Osteocyte (in vitro differentiated cells): ENCODE data around the gene TBX19. TPM values are rescaled to one million over a fixed set of nuclear protein-coding genes. Genes with fewer than 3 reads are reported as not detected.
A peak's percentile ranks its signal among the peaks of the same experiment; 100 is the strongest.

Experiments used
- DNase-seq: peaks from one replicate; pipeline ENCODE4 v3.0.0; 2021; ENCODE audit warnings: mixed read lengths; ENCODE audit not compliant: unreplicated experiment; ENCODE audit errors: extremely low spot score
- H3K27ac Mint-ChIP-seq: one replicate; pipeline ENCODE4 v1.8.0; 2021; ENCODE audit warnings: mild to moderate bottlenecking, mixed read lengths; ENCODE audit not compliant: unreplicated experiment
- H3K27me3 Mint-ChIP-seq: one replicate; pipeline ENCODE4 v1.8.0; 2021; ENCODE audit warnings: mixed read lengths; ENCODE audit not compliant: unreplicated experiment
- H3K36me3 Mint-ChIP-seq: one replicate; pipeline ENCODE4 v1.8.0; 2021; ENCODE audit warnings: mixed read lengths; ENCODE audit not compliant: unreplicated experiment
- H3K4me1 Mint-ChIP-seq: one replicate; pipeline ENCODE4 v1.8.0; 2021; ENCODE audit warnings: mixed read lengths; ENCODE audit not compliant: unreplicated experiment
- H3K4me3 Mint-ChIP-seq: one replicate; pipeline ENCODE4 v1.8.0; 2021; ENCODE audit warnings: mild to moderate bottlenecking, moderate library complexity, mixed read lengths; ENCODE audit not compliant: unreplicated experiment
- H3K9me3 Mint-ChIP-seq: one replicate; pipeline ENCODE4 v1.8.0; 2021; ENCODE audit warnings: mixed read lengths; ENCODE audit not compliant: unreplicated experiment
- CTCF ChIP-seq: fragments of 200-600 bp; sonication (generic); IDR thresholded peaks from 2 replicates; pipeline ENCODE4 v1.5.0; 2021; ENCODE audit warnings: antibody characterized with exemption, mild to moderate bottlenecking, moderate library complexity
- total RNA-seq: library from RNA; stranded (reverse); gene quantifications from 2 replicates; pipeline ENCODE4 v1.2.1, GENCODE V29; 2021

Gene TBX19
- total RNA-seq, 1 donor from 2014 or later, result 2.5 TPM

GRCh38 chr1:168319691-168320090, 39.0 kb downstream of the TBX19 start:
- TF ChIP-seq CTCF, result no peak
- H3K4me1 Mint-ChIP-seq, result peaks cover 26% of the 10 kb centered on the region
- peaks cover 1% of the 10 kb centered on the region for H3K9me3 Mint-ChIP-seq
- peak overlapping the region; percentile 5 for H3K27ac Mint-ChIP-seq
- no peaks in the 10 kb centered on the region for H3K27me3 Mint-ChIP-seq
- DNase-seq, result no peak
- H3K4me3 Mint-ChIP-seq, result no peak overlapping the region
- peaks cover 9% of the 10 kb centered on the region for H3K36me3 Mint-ChIP-seq

- Mint-ChIP-seq H3K27me3 (no peaks in the 10 kb centered on the region), H3K9me3 (peaks cover 6% of the 10 kb centered on the region), H3K4me3 (no peak overlapping the region), H3K36me3 (peaks cover 13% of the 10 kb centered on the region), H3K27ac (peak overlapping the region; percentile 5), H3K4me1 (peaks cover 26% of the 10 kb centered on the region)
- TF ChIP-seq CTCF, result no peak
- no peak for DNase-seq
Observed at GRCh38 chr1:168320149-168320548, 39.5 kb downstream of the TBX19 start.

- Mint-ChIP-seq H3K27ac (peak overlapping the region; percentile 88), H3K9me3 (peaks cover 7% of the 10 kb centered on the region), H3K27me3 (no peaks in the 10 kb centered on the region), H3K4me3 (no peak overlapping the region), H3K4me1 (peaks cover 26% of the 10 kb centered on the region), H3K36me3 (peaks cover 15% of the 10 kb centered on the region)
- TF ChIP-seq CTCF, result no peak
- DNase-seq, result no peak
Observed at GRCh38 chr1:168320800-168321450, 40.2 kb downstream of the TBX19 start.

- H3K4me1 Mint-ChIP-seq, result peaks cover 26% of the 10 kb centered on the region
- DNase-seq, result no peak
- no peak overlapping the region for H3K27ac Mint-ChIP-seq
- H3K36me3 Mint-ChIP-seq, result peaks cover 15% of the 10 kb centered on the region
- H3K4me3 Mint-ChIP-seq, result no peak overlapping the region
- peak; percentile 53 for TF ChIP-seq CTCF
- peaks cover 7% of the 10 kb centered on the region for H3K9me3 Mint-ChIP-seq
- H3K27me3 Mint-ChIP-seq, result no peaks in the 10 kb centered on the region
Observed at GRCh38 chr1:168321945-168322344, 41.3 kb downstream of the TBX19 start.

- TF ChIP-seq CTCF, result no peak
Observed at GRCh38 chr1:168324745-168325425, 44.2 kb downstream of the TBX19 start.

More at GRCh38 chr1:168324745-168325425, 44.2 kb downstream of the TBX19 start:
- H3K27ac Mint-ChIP-seq, result no peak overlapping the region
- peaks cover 20% of the 10 kb centered on the region for H3K4me1 Mint-ChIP-seq
- DNase-seq, result no peak
- peaks cover 9% of the 10 kb centered on the region for H3K36me3 Mint-ChIP-seq
- H3K27me3 Mint-ChIP-seq, result no peaks in the 10 kb centered on the region
- H3K4me3 Mint-ChIP-seq, result no peak overlapping the region
- H3K9me3 Mint-ChIP-seq, result peaks cover 7% of the 10 kb centered on the region
